Heart right ventricle (tissue), 16 donors: Measurements from ENCODE around the gene MAPK11. TPM values are rescaled to one million over a fixed set of nuclear protein-coding genes. Genes with fewer than 3 reads are reported as not detected.

ENCODE experiments used
- ATAC-seq, 8 donors: fragments of 200-7000 bp; cut with Tn5 transposase; one replicate each; pipeline ENCODE4 v1.9.1; 2020; ENCODE audit warnings: mild to moderate bottlenecking in 8 of 8, moderate library complexity in 8 of 8, moderate number of reproducible peaks in 1 of 8
- DNase-seq, 2 donors: peaks; one replicate each; pipeline ENCODE4 v3.0.0-alpha.2; 2020
- H3K27ac ChIP-seq, 10 donors: fragments of 200-600 bp; sonication (generic) in 2 of 10; one replicate each; pipeline versions ENCODE4 v1.5.0 to v1.8.0; 2020 to 2022; ENCODE audit warnings: mild to moderate bottlenecking in 3 of 10
- H3K27me3 ChIP-seq, 7 donors: fragments of 200-600 bp; one replicate each; pipeline ENCODE4 v1.8.0; 2021 to 2022; ENCODE audit warnings: mild to moderate bottlenecking in 2 of 7
- H3K36me3 ChIP-seq, 9 donors: fragments of 200-600 bp; sonication (generic) in 1 of 9; one replicate each; pipeline versions ENCODE4 v1.5.0 to v1.8.0; 2020 to 2022; ENCODE audit warnings: mild to moderate bottlenecking in 2 of 9
- H3K4me1 ChIP-seq, 9 donors: fragments of 200-600 bp; sonication (generic) in 1 of 9; one replicate each; pipeline versions ENCODE4 v1.5.0 to v1.8.0; 2020 to 2022; ENCODE audit warnings: mild to moderate bottlenecking in 4 of 9
- H3K4me3 ChIP-seq, 10 donors: fragments of 200-600 bp; sonication (generic) in 2 of 10; one replicate each; pipeline versions ENCODE4 v1.5.0 to v1.8.0; 2020 to 2022; ENCODE audit warnings: mild to moderate bottlenecking in 7 of 10, moderate library complexity in 2 of 10
- H3K9me3 ChIP-seq, 11 donors: fragments of 200-600 bp in 10 of 11; sonication (generic) in 2 of 11; one replicate each; pipeline versions ENCODE4 v1.5.0 to v1.8.0; 2013 to 2022; ENCODE audit warnings: mild to moderate bottlenecking in 2 of 11, control low read depth in 1 of 11, moderate library complexity in 1 of 11
- WGBS, 2 donors: extraction: QIAGEN DNeasy Blood & Tissue Kit; methylation state at CpG; one replicate each; pipeline ENCODE4 v1.1.7; 2013; ENCODE audit warnings: inconsistent platforms in 1 of 2; 5-methylcytosine and 5-hydroxymethylcytosine counted together
- intact Hi-C, 10 donors: fragments of 100-400 bp; cut with DNase I; formaldehyde crosslinking; loops; one replicate each; pipeline versions ENCODE4 v1.11.1 to v1.14.2; 2022
- polyA plus RNA-seq, 2 donors: library from polyadenylated mRNA; stranded (reverse); fragments of 200-250 nt; gene quantifications; one replicate each; pipeline ENCODE4 v1.2.3, GENCODE V29; 2013
- total RNA-seq, 10 donors: library from RNA; stranded (reverse); fragmentation: NEBNext Ultra II Directional in 3 of 10; extraction: Animal tissue kit (Norgen Biotek cat#: 25700) in 3 of 10; gene quantifications; one replicate each; pipeline versions ENCODE4 v1.2.1 to v1.2.4, GENCODE V29; 2021 to 2023
- TF ChIP-seq, protein P1 (sequence below), 9 donors: fragments of 200-600 bp; sonication (generic) in 2 of 9; IDR thresholded peaks; one replicate each; pipeline versions ENCODE4 v1.5.0 to v1.8.0; 2021 to 2022; ENCODE audit warnings: antibody characterized with exemption in 9 of 9, mild to moderate bottlenecking in 5 of 9, moderate library complexity in 1 of 9
- donor health status: Arrhythmogenic right ventricular cardiomyopathy.
- donor health status: ischemic (EF 13 %, LVEDD 7.1; RV severe dilation, severe dysfunction).
- donor health status: healthy with polysubstance abuse.
- donor health status: DM: no; HTN: yes; CAD: no.
- donor health status: DM: no; HTN: no; CAD: no.
- donor health status: ischemic (EF 25% LVEDD 6.9; RV normal size, moderate dysfunction).
- donor health status: ischemic (EF 25% LVEDD 5.7; RV mildly dilated, moderate dysfunction).
- donor health status: healthy.
- donor health status: DM: yes; HTN: yes; CAD: no.
- donor health status: Ischemic cardiomyopathy.
- donor health status: ischemic (EF 35%, LVEDD 5.7; RV mildly dilated, moderate dysfunction).
- donor health status: nonischemic (EF 11% LVEDD 7.7; RV severe dilation, severe dysfunction).
- donor health status: DM: yes; HTN: yes; CAD: no.
- donor health status: PGD.
- donor health status: ischemic (EF 29% LVEDD 5.4; RV normal size, mild dysfunction).
- donor health status: nonischemic (EF 23%, LVEDD 6.1; RV moderate dilation, normal function).

MAPK11 gene
- total and polyA plus RNA-seq, 12 donors = 4.3 to 18.0 (median 7.2) TPM

DNA sequence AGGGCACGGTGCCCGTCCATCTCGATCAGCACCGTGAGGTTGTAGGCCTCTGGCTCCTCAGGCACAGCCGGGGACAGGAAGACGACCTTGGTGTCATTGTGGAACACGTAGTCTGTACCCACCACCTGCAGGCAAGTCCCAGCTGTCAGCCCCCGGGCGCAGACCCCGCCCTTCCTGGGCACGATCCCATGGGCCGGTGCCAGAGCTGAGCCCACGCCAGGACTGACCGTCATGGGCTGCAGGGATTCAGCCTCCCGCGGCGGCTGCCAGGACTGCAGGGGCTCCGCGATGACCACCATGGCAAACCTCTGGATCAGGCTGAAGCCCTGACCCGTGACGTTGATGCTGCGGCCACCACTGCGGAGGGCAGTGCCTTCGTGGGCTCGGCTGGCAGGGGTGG, 11.8 kb upstream of the MAPK11 start:
- H3K36me3 ChIP-seq = peaks cover 7 to 95% (median 73%) of the 10 kb centered on the region in 9 donors
- H3K4me3 ChIP-seq = no peak overlapping the region
- intact Hi-C loops = no loop called here
- H3K4me1 ChIP-seq = peaks cover 0 to 15% (median 0%) of the 10 kb centered on the region in 9 donors
- DNase-seq (no peak), ATAC-seq (peak; percentile 43 to 78 (median 56))
- H3K27ac ChIP-seq = peak overlapping the region in 3 of 10 donors; percentile 39 to 45 (median 41)
- H3K27me3 ChIP-seq = no peaks in the 10 kb centered on the region
- no peaks in the 10 kb centered on the region for H3K9me3 ChIP-seq
- TF ChIP-seq, protein P1, sequence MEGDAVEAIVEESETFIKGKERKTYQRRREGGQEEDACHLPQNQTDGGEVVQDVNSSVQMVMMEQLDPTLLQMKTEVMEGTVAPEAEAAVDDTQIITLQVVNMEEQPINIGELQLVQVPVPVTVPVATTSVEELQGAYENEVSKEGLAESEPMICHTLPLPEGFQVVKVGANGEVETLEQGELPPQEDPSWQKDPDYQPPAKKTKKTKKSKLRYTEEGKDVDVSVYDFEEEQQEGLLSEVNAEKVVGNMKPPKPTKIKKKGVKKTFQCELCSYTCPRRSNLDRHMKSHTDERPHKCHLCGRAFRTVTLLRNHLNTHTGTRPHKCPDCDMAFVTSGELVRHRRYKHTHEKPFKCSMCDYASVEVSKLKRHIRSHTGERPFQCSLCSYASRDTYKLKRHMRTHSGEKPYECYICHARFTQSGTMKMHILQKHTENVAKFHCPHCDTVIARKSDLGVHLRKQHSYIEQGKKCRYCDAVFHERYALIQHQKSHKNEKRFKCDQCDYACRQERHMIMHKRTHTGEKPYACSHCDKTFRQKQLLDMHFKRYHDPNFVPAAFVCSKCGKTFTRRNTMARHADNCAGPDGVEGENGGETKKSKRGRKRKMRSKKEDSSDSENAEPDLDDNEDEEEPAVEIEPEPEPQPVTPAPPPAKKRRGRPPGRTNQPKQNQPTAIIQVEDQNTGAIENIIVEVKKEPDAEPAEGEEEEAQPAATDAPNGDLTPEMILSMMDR (IDR thresholded peaks at IDR 0.05) = peak in 1 of 9 donors; percentile 21
- WGBS, 2 donors = 44 to 63% methylated on average over 25 of the region's 25 CpGs

DNA sequence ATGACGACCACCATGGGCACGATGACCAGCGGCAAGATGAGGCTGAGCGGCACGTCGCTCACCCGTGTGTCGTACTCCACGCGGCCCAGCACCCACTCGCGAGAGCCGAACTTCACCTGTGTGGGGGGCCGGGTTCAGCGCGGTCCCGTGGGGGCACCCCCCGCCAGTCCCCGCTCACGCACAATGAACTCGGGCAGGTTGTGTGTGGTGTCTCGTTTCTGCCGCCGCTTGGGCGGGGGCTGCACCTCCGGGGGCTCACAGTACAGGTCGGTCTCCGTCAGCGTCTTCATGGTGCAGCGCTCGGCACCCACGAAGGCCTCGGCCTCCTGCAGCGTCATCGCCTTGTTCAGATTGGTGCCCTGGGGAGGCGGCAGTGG, 11.2 kb upstream of the MAPK11 start:
- intact Hi-C loops = no loop called here
- Histone ChIP-seq H3K36me3 (peaks cover 7 to 95% (median 68%) of the 10 kb centered on the region in 9 donors), H3K4me3 (no peak overlapping the region), H3K27me3 (no peaks in the 10 kb centered on the region), H3K4me1 (peaks cover 0 to 15% (median 0%) of the 10 kb centered on the region in 9 donors), H3K27ac (peak overlapping the region in 2 of 10 donors; percentile 39 to 45), H3K9me3 (no peaks in the 10 kb centered on the region)
- ATAC-seq = peak in 1 of 8 donors; percentile 1
- TF ChIP-seq, protein P1 (IDR thresholded peaks at IDR 0.05) = no peak
- 93 to 96% methylated on average over 32 to 36 of the region's 36 CpGs for WGBS, 2 donors
- no peak for DNase-seq

DNA sequence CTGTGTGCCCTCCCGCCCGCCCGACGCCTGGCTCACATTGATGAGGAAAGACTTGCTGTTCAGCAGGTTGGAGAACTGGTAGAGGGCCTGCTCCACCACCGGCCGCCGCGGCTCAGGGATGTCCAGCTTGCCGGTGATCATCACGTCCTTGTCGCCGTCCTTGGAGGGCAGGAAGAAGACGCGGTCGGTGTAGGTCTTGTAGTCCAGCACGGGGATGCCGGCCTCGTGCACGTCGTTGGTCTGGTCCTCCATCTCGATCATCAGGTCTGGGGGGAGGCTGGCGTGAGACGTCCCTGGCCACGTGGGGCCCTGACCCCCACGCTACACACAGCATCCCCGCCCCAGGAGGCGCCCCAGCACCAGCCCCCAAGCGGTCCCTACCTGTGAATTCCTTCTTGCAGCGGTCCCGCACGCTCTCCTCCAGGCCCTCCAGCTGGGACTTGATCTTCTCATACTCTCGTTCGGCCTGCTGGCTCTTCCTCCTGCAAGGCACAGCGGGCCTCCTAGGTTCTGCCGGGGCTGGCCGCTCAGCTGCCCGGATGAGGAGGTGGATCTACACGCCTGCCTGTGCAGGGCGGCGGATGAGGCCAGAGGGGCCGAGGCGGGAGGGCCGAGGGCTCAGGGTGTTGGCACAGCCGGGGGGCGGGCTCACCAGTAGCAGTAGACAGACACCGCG, 10.7 kb upstream of the MAPK11 start:
- H3K27ac ChIP-seq = no peak overlapping the region
- intact Hi-C loops = no loop called here
- TF ChIP-seq, protein P1 (IDR thresholded peaks at IDR 0.05) = no peak
- no peak for DNase-seq
- no peak for ATAC-seq
- no peak overlapping the region for H3K4me3 ChIP-seq
- no peaks in the 10 kb centered on the region for H3K9me3 ChIP-seq
- no peaks in the 10 kb centered on the region for H3K27me3 ChIP-seq
- peaks cover 0 to 15% (median 0%) of the 10 kb centered on the region in 9 donors for H3K4me1 ChIP-seq
- WGBS, 2 donors = 92 to 97% methylated on average over 47 of the region's 47 CpGs
- peaks cover 5 to 95% (median 64%) of the 10 kb centered on the region in 9 donors for H3K36me3 ChIP-seq

DNA sequence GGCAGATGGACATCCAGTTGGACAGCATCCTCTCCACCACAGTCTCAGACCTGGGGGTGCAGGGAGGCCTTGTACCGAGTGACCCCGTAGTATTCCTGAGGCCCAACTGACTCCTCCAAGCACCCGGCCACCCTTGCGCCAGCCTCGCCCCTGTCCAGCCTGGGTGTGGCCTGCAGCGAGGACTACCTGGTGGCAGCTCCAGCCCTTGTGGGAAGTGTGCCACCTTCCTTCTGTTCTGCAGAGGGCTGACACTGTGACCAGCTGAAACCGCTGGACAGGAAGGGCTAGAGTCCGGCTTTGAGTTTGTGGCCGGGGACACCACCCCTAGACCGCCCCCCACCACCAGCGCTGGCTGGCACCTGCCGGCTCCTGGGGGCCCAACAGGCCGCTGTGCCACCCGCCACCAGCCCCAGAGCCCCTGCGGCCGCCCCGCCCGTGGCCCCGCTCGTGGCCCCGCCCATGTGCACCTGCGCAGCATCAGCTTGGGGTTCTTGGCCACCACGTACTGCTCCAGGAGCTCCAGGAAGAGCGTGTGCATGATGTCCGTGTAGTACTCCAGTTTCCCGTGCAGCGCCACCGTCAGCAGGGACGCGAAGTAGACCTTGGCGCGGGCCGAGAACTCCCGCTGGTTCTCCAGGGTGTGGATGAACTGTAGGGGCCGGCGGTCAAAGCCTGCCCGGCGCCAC, 10.0 kb upstream of the MAPK11 start:
- Histone ChIP-seq H3K27ac (no peak overlapping the region), H3K9me3 (no peaks in the 10 kb centered on the region), H3K4me3 (no peak overlapping the region), H3K27me3 (no peaks in the 10 kb centered on the region), H3K4me1 (peaks cover 0 to 15% (median 0%) of the 10 kb centered on the region in 9 donors), H3K36me3 (peaks cover 3 to 99% (median 69%) of the 10 kb centered on the region in 9 donors)
- WGBS, 2 donors = 96% methylated on average over 38 of the region's 38 CpGs
- TF ChIP-seq, protein P1 (IDR thresholded peaks at IDR 0.05) = no peak
- intact Hi-C loops = no loop called here
- no peak for DNase-seq
- no peak for ATAC-seq
